Putamen (tissue), 1 donor: ENCODE measurements around the gene PCBP3.

ENCODE experiments used
- DNase-seq: peaks from one replicate; pipeline ENCODE4 v3.0.0-alpha.2; 2016; ENCODE audit warnings: low spot score

Gene PCBP3

DNA sequence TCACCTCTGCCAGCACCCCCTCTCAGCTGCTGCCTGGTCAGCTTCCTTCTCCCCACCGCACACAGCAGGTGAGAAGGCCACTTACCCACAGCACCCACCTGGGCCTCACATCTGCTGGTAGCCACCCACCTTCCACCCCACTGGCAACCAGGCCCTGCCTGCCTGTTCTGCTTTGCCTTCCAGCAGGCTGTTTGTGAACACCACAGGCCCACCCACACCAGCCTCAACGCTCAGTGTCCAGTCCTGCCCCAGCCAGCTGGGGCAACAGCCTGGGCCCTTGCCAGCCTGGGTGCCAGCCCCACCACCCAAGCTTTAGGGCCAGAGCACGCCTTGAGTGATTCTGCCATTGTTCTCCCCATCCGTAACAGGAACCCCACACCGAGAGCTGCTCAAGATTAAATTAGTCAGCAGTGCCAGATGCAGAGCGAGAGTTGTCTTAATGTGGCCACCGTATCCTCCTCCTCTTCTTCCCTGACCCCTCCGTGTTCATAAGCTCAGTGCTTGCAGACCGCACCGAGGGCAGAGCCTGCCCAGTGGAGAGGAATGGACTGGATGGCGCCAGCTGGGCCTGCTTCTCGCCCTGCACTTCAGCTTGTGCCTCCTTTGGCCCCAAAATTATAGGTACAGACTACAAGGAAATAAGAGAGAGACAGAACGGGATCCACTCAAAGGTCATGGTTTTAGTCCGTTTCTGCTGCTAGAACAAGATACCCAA lies 217.8 kb downstream of the PCBP3 start:
- DNase-seq, result no peak

- no peak for DNase-seq
These were observed 219.2 kb downstream of the PCBP3 start for GRCh38 chr21:45862543-45863207.

- DNase-seq, result no peak
These were observed 219.7 kb downstream of the PCBP3 start for GRCh38 chr21:45863267-45863666.

GRCh38 chr21:45863751-45864150 lies 220.2 kb downstream of the PCBP3 start:
- DNase-seq, result no peak

- no peak for DNase-seq
These were observed 220.9 kb downstream of the PCBP3 start for GRCh38 chr21:45864436-45864835.

DNA sequence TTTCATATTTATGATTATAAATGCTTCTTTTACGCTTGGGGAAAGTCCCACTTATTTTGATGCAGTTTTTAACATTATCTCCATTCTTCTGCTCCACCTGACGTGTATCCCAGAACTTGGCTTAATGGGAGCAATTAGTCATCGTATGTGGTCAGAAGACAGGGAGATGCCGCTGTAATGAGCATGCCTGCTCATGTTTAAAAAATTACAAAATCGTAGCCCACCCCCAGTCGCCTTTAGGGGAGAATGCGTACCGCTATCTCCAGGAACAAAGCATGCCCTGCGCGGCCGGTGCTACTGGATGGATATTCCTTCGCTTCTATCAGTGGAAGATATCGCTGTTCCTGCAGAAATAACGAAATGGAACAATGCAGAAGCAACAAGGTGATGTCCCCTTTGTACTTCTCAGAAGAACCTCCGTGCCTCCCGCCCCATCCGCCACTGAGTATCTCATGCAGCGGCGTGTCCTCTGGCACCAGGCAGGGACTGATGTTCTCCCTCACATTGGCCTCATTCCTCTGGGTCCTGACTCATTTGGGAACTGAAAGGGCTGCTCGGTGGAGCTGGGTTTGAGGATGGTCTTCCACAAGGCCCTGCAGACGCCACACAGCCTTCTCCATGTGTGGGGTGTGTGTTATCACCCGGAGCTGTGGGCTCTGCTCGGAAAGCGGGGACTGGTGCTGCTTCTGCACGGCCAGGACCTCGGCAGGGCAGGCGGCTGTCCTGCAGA lies 221.7 kb downstream of the PCBP3 start:
- DNase-seq, result no peak

DNA sequence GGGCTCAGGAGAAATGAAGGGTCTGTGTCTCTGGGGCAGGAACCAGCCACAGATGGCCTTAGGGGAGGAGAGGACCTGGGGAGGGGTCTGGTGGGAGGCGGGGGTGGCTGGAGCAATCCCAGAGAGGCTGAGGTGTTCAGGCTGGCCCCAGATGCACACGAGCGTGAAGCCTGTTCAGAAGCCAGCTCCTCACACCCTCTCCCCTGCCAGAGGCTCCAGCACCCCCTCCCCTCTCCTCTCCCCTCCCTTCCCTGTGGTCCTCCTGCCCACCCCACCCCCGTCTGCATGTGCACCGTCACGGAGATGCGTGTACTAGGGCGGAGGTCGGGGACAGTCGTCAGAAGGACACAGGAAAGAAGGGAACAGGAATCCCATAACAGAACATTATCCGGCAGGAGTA lies 223.0 kb downstream of the PCBP3 start:
- DNase-seq, result no peak

DNA sequence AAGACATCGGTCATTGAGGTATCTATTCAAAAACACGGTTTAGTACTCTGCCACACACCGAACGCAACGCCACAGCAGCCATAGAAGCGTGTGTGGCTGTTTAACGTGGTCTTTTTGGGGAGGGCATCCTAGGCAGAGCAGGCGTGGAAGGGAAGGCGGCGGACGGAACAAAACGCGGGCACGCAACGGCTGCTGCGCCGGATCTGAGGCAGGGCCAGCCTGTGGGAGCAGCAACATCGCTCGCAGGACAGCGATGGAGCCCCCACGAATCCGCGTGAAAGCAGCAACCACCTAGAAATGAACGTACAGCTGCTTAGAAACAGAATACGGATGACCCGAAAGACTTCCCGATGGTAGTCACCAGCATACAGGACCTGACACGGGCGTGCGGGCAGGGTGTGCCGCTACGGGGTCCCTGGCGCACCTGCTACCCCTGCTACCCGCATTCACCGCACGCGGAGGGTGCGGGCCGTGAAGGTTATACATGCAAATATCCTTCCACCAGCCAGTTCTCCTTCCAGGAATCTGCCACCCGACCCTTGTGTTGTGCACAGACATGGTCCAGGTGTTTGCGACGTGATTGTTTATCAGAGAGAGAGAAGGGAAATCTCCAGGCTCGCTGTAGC lies 223.6 kb downstream of the PCBP3 start:
- DNase-seq, result no peak

- no peak for DNase-seq
These were observed 224.2 kb downstream of the PCBP3 start for GRCh38 chr21:45867671-45868081.

DNA sequence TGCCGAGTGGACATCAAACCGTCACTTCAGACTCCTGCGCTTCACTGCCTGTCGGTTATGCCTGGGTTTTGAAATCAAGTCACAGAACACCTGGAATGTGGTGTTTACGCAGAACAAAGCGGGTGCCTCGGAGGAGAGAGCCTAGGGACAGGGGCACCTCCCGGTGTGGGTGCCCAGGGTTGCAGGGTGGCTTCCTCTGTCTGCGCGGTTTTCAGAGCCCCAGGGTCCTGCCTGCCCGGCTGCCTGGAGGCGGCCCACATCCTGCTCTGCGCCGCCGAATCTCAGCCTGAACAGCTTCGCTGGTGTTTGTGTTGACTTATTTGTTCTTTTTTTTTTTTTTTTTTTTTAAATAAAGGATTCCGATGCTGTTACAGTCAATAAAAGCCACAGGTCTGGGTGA lies 224.6 kb downstream of the PCBP3 start:
- no peak for DNase-seq

DNA sequence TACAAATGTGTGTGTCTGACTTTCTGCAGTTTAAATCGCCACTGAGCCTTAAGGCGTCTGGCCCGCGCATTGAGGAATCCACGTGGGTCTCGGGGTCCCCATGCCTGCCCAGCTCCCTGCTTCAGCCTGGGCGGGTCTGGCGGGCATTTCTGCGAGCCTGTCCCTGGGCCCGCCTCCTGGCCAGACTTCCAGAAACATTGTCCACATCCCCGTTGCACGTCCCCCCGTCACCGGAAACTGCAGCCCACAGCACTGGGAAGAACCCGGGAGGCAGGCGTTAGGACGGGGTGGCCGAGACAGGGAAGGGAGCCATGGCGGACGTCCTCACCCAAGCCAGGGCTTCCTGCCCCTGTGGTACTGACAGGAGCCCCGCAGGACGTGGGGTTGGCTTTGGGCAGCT lies 225.0 kb downstream of the PCBP3 start:
- DNase-seq, result no peak

GRCh38 chr21:45869121-45870007 lies 225.8 kb downstream of the PCBP3 start:
- DNase-seq, result no peak

- no peak for DNase-seq
These were observed 226.9 kb downstream of the PCBP3 start for GRCh38 chr21:45870421-45870820.

DNA sequence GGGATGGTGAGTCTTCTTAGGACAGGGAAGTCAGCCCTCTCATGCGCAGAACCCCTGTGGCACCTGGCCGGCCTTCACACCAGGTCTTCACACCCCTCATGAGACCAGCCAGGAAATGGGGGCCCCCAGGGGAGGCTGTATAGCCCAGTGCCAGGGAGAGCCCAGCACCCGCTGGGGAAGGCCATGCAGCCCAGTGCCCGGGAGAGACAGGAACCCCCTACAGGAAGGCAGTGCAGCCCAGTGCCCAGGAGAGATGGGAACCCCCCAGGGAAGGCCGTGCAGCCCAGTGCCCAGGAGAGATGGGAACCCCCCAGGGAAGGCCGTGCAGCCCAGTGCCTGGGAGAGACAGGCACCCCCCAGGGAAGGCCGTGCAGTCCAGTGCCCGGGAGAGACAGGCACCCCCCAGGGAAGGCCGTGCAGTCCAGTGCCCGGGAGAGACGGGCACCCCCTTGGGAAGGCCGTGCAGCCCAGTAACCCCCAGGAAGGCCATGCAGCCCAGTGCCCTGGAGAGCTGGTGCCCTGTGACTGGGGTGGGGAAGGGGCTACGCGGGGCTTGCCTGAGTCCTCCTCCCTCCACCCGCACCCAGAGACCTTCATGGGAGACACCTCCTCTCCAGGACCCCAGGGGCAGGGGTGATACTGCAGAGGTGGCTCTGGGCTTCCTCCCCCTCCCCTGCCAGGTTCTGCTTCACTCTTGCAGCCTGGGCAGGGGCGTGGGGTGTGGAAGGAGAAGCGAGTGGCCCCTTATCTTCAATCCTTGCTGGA lies 227.5 kb downstream of the PCBP3 start:
- no peak for DNase-seq

DNA sequence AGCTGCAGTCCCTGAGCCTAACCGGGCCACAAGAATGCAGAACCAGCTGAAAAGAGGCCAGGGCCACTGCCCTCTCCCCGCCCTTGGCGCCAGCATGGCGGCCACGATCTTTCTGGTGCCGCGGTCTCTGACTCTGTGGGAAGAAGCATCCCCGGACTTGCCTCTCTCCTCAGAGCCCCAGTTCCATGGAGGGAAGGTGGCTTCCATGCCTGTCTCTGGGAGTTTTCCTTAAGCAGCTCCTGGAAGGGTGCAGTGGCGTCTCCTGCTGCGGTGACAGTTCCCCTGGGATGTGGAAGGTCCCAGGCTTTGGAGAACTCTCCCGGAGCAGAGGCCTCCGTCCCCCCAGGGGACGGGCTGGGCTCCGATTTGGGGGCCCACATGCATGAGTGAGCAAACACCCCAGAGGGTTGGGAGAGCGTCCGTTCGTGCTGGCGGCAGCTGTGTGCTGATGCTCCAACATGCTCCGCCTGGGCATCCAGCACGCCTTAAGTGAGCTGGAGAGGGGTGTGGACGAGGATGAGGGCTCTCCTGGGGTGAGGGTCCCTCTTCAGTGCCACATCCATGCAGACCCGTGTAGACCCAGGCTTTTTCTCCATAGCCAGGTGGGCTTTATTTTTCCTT lies 228.2 kb downstream of the PCBP3 start:
- DNase-seq, result no peak

DNA sequence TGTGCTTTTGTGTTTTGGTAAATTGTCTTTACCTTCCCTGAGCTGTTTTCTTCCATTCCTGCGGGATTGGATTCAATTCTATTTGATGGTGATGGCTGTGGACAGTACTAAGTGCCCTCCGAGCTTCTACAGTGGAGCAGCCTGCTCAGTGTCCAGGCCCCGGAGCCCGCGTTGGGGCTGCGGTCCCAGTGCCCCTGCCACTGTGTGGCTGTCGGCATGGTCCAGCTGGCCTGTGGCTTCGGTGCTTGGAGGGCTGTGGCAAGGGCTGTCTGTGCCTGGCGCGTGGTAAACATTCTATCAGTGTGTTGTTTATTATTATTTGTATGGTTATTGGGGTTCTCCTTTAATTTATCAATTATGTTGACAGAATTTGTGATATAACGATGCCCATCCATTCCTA lies 228.9 kb downstream of the PCBP3 start:
- no peak for DNase-seq

GRCh38 chr21:45872902-45873301 lies 229.4 kb downstream of the PCBP3 start:
- no peak for DNase-seq

- DNase-seq, result no peak
These were observed 229.9 kb downstream of the PCBP3 start for GRCh38 chr21:45873418-45873817.

GRCh38 chr21:45873866-45874265 lies 230.3 kb downstream of the PCBP3 start:
- DNase-seq, result no peak

DNA sequence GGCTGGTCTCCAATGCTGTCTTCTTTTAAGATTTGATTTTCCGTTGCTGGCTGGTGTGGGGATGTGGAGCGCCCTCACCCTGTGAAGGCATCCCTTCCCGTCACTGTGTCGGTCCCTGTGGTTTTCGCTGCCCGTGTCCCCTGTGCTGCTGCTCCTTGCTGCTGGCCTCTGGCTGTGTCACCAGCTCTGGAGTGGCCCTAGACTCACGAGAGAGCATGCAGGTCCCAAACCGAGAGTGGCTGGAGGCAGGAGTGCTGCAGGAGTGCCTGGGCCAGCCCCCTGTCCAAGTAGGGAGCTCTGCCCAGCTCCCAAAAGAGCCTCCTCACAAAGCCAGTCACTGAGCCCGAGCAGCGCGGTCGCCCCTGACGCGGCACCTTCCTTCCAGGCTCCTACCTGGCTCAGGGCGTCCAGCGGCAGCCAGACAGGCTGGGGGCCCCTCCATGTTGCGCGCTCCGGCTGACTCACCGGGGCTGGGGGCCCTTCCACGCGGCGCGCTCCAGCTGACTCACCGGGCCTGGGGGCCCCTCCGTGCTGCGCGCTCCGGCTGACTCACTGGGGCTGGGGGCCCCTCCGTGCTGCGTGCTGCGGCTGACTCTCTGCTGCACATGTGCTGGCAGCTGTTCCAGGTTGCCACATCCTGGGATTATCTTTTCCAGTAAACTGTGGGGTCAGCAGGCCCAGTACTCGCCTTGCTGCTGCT lies 231.3 kb downstream of the PCBP3 start:
- no peak for DNase-seq
